DMS53 treated with DMSO at 0.1 percent for 48 hours (cell line): ENCODE results near the gene SCARB2.

Experiments used
- DNase-seq: peaks from one replicate; lab custom pipeline; 2025; ENCODE audit not compliant: unreplicated experiment; lab: John Stamatoyannopoulos, UW

Gene SCARB2

GRCh38 chr4:76232681-76233080 lies 19.1 kb upstream of the SCARB2 start:
- DNase-seq: no peak

DNA sequence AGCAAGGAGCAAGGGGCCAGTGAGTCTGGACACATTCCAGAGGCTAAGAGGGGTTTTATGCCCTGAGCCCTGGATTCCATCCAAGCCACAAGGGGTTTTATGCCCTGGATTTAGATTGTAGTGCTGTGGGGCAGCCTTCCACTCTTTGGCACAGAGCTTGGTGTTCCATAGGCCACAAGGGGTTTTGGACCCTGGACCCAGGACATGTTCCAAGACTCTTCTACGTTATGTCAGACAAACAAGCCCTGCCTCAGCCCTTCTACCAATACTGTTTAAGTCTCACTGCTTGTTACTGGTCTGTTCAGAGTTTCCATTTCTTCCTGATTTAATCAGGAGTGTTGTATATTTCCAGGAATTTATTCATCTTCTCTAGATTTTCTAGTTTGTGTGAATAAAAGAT lies 12.8 kb upstream of the SCARB2 start:
- no peak for DNase-seq

GRCh38 chr4:76224171-76224570 lies 10.5 kb upstream of the SCARB2 start:
- DNase-seq: no peak

GRCh38 chr4:76219299-76220055 lies 5.9 kb upstream of the SCARB2 start:
- no peak for DNase-seq

DNA sequence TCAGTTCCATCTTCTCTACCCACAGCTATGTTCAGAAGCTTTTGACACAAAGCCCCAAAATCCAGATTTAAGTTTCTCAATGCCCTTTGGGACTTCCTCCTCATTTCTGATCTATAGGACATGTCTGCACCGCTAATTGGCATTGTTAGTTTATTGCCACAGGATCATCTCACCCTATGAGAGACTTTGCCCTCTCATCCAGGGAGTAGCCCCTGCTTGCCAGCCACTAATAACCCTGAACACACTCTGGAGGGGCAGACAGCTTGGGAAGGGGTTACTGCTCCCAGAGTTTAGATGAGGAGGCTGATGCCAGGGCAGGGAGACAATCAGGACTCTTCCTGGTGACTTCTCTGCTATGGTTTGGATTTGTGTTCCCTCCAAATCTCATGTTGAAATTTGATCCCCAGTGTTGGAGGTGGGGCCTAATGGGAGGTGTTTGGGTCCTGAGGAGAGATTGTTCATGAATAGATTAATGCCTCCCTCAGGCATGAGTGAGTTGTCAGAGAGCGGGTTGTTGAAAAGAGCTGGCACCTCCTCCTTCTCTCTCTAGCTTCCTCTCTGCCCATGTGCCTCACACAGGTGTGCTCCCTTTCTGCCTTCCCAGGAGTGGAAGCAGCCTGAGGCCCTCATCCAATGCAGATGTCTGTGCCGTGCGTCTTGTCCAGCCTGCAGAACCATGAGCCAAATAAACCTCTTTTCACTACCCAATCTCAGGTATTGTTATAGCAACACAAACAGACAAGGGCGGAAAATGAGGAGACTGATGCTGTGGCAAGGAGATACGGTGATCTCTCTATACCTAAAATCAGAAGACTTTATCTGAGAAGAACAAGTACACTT lies 3.6 kb upstream of the SCARB2 start:
- no peak for DNase-seq

- no peak for DNase-seq
Measured at GRCh38 chr4:76216524-76216923, 2.9 kb upstream of the SCARB2 start.

GRCh38 chr4:76215077-76215476 lies 1.5 kb upstream of the SCARB2 start:
- no peak for DNase-seq

GRCh38 chr4:76214177-76214675 lies 602 bp upstream of the SCARB2 start:
- DNase-seq: peak; percentile 25

GRCh38 chr4:76212851-76213414 lies 691 bp downstream of the SCARB2 start:
- no peak for DNase-seq

- DNase-seq: no peak
Measured at GRCh38 chr4:76211769-76212708, 1.6 kb downstream of the SCARB2 start.

GRCh38 chr4:76210452-76210851 lies 3.2 kb downstream of the SCARB2 start:
- no peak for DNase-seq

DNA sequence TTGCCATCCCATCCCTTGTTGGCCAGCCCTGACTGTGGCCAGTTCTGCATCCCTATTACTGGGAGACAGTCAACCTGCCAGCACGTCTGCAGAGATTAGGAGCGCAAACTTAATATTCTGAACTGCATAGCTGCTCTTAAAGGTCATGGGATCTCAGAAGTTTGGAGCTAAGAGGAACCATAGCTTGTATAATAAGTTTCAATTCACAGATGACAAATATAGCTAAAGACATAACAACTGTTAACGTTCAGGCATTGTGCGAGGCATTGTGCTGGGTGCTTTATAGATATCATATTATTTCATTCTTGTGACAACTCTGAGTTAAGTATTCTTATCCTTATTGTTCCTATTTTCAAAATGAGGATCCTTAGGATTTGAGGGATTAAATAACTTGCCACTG lies 3.7 kb downstream of the SCARB2 start:
- DNase-seq: no peak

DNA sequence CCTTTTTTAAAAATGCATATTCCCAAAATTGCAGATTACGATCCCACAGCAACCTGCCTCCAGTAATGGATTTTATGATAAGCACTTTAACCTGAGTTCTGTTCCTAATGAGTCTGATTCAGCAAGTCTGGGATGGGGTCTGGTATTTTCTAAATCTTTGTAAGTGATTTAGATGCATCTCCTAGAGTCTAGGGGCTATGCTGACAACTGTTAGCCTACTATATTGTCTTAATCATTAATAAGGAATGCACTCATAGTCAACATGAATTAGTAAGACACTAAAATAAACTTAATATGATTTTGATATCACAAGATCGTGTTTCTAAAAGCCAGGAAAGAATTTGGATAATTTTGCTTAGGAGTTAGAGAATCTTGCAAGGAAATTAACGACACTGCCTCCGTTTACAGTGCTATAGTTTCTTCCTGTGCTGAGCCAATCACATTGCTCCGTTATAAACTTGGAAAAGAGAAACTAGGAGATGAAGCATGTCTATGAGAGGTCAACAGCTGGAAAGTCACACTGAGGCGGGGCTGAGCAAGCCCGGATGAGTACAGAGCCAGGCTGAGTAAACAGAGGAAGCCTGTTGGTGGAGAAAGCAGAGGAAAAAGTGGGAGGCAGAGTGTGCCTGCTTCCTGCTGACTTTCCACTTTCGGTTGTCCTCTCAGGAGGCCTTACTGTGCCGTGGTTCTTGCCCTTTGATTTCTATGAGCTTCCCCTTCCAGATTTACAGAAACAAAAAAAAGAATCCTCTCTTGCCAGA lies 5.4 kb downstream of the SCARB2 start:
- DNase-seq: peak; percentile 79

GRCh38 chr4:76207549-76207948 lies 6.1 kb downstream of the SCARB2 start:
- DNase-seq: no peak

GRCh38 chr4:76206222-76206942 lies 7.2 kb downstream of the SCARB2 start:
- no peak for DNase-seq

- DNase-seq: no peak
Measured at GRCh38 chr4:76205476-76205875, 8.1 kb downstream of the SCARB2 start.

DNA sequence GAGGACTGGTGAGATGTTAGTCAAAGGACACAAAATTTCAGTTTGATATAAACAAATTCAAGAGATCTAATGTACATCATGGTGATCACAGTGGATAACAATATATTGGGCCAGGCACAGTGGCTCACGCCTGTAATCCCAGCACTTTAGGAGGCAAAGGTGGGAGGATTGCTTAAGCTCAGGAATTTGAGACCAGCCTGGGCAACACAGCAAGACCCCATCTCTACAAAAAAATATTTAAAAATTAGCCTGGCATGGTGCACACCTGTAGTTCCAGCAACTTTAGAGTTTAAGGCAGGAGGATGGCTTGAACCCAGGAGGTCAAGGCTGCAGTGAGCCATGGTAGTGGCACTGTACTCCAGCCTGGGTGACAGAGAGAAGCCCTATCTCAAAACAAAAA lies 8.7 kb downstream of the SCARB2 start:
- no peak for DNase-seq

DNA sequence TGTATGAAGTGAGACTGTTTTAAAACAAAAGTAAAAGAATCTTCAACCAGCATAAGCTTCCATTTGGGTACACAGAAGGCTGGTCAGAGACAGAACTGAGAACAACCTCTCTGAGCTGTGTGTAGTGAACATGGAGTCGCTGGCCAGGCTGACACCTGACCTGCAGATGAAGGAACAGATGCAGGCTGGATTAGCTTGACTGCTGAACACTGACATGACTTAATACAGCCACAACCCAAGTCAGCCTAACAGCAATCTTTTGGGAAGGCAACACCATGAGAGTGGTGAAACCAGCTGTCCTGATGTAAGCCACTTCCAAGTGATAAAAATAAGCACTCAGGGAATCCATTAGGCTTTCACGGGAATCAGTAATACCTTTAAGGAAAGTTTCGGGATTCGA lies 10.1 kb downstream of the SCARB2 start:
- no peak for DNase-seq

GRCh38 chr4:76201276-76201675 lies 12.3 kb downstream of the SCARB2 start:
- DNase-seq: no peak
